Liver (tissue), 3 donors: ENCODE results near the gene MED8.

ENCODE experiments used
- ATF3 ChIP-seq: IDR thresholded peaks from 2 replicates; pipeline ENCODE4 v1.6.1; 2016; ENCODE audit warnings: antibody characterized with exemption
- CTCF ChIP-seq: fragments of 150-350 bp; IDR thresholded peaks from 2 replicates; pipeline ENCODE4 v1.5.1; 2017; ENCODE audit warnings: improper control_type of control experiment, low read depth, low read length; ENCODE audit not compliant: missing input control
- JUND ChIP-seq, 2 donors: IDR thresholded peaks; 2 replicates each; pipeline ENCODE4 v1.6.1; 2016; ENCODE audit warnings: antibody characterized with exemption in 2 of 2
- MAX ChIP-seq: IDR thresholded peaks from 2 replicates; pipeline ENCODE4 v1.6.1; 2016; ENCODE audit warnings: antibody characterized with exemption
- RAD21 ChIP-seq, 2 donors: IDR thresholded peaks; 2 replicates each; pipeline ENCODE4 v1.6.1; 2016; ENCODE audit warnings: antibody characterized with exemption in 2 of 2, mild to moderate bottlenecking in 2 of 2
- REST ChIP-seq: IDR thresholded peaks from 2 replicates; pipeline ENCODE4 v1.6.1; 2016; ENCODE audit warnings: antibody characterized with exemption, mild to moderate bottlenecking
- SP1 ChIP-seq: IDR thresholded peaks from 2 replicates; pipeline ENCODE4 v1.6.1; 2018; ENCODE audit warnings: antibody characterized with exemption, mild to moderate bottlenecking
- TAF1 ChIP-seq: conservative IDR thresholded peaks from 2 replicates; pipeline ENCODE4 v1.6.1; 2016; ENCODE audit warnings: antibody characterized with exemption, mild to moderate bottlenecking
- YY1 ChIP-seq: IDR thresholded peaks from 2 replicates; pipeline ENCODE4 v1.6.1; 2016; ENCODE audit warnings: antibody characterized with exemption, mild to moderate bottlenecking
- ZBTB33 ChIP-seq: IDR thresholded peaks from 2 replicates; pipeline ENCODE4 v1.6.1; 2016; ENCODE audit warnings: antibody characterized with exemption
- donor health status: healthy.
- donor health status: healthy.

GRCh38 chr1:43402089-43402865, 12.7 kb upstream of the MED8 start:
- TF ChIP-seq CTCF (no peak), TAF1 (no peak), RAD21 (IDR thresholded peaks at IDR 0.05) (no peak), SP1 (no peak), JUND (IDR thresholded peaks at IDR 0.05) (no peak), ATF3 (no peak), YY1 (no peak), ZBTB33 (no peak), MAX (no peak), REST (no peak)
